Naive thymus-derived CD4-positive, alpha-beta T cell (primary cell): ENCODE results near the gene TMEM203. TPM values are rescaled to one million over a fixed set of nuclear protein-coding genes. Genes with fewer than 3 reads are reported as not detected.

Experiments used
- ATAC-seq: fragments of 150-1000 bp; cut with Tn5 transposase; 2 replicates; pipeline ENCODE4 v1.10.0; 2021; ENCODE audit warnings: mild to moderate bottlenecking, moderate library complexity
- CTCF ChIA-PET: fragments of 350-600 bp; sonication (Branson Sonifier 250); formaldehyde crosslinking; loops from one replicate; lab custom pipeline; 2021; ENCODE audit warnings: antibody characterized with exemption; lab: Charles Lee
- POLR2A ChIA-PET: fragments of 350-600 bp; sonication (Branson Sonifier 250); formaldehyde crosslinking; loops from one replicate; lab custom pipeline; 2021; ENCODE audit warnings: antibody characterized with exemption, inconsistent platforms; lab: Charles Lee
- DNase-seq, 9 donors: peaks; one replicate each; pipeline versions ENCODE4 v3.0.0 to v3.0.0-alpha.2; 2020 to 2022; ENCODE audit warnings: mixed read lengths in 1 of 9
- H3K27ac ChIP-seq: one replicate; pipeline ENCODE4 v1.7.0; 2013; ENCODE audit warnings: mild to moderate bottlenecking, low read depth, low read length, moderate library complexity
- H3K27me3 ChIP-seq, 2 donors: one replicate each; pipeline ENCODE4 v1.7.0; 2013; ENCODE audit warnings: low read length in 2 of 2, mild to moderate bottlenecking in 2 of 2, moderate library complexity in 2 of 2; ENCODE audit not compliant: control insufficient read depth in 2 of 2, insufficient read depth in 2 of 2
- H3K36me3 ChIP-seq, 3 experiments: 1 replicate in 2 of 3; 2 replicates in 1 of 3; pipeline ENCODE4 v1.7.0; 2013; ENCODE audit warnings: low read length in 3 of 3, mild to moderate bottlenecking in 3 of 3, moderate library complexity in 1 of 3; ENCODE audit not compliant: insufficient read depth in 3 of 3, control insufficient read depth in 2 of 3
- H3K4me1 ChIP-seq, 2 donors: one replicate each; pipeline ENCODE4 v1.7.0; 2013; ENCODE audit warnings: low read length in 2 of 2, mild to moderate bottlenecking in 2 of 2, moderate library complexity in 1 of 2; ENCODE audit not compliant: control insufficient read depth in 2 of 2, insufficient read depth in 2 of 2
- H3K4me3 ChIP-seq: 2 replicates; pipeline ENCODE4 v1.7.0; 2013; ENCODE audit warnings: mild to moderate bottlenecking, low read length
- H3K9me3 ChIP-seq, 3 experiments: 1 replicate in 2 of 3; 2 replicates in 1 of 3; pipeline ENCODE4 v1.7.0; 2013; ENCODE audit warnings: low read length in 3 of 3; ENCODE audit not compliant: control insufficient read depth in 2 of 3
- H3K27ac Mint-ChIP-seq, 9 donors: one replicate each; pipeline ENCODE4 v1.8.0; 2020 to 2022; ENCODE audit warnings: mixed read lengths in 9 of 9, mild to moderate bottlenecking in 8 of 9, moderate library complexity in 5 of 9, inconsistent platforms in 2 of 9
- H3K27me3 Mint-ChIP-seq, 5 donors: one replicate each; pipeline ENCODE4 v1.8.0; 2021 to 2022; ENCODE audit warnings: mixed read lengths in 5 of 5, mild to moderate bottlenecking in 1 of 5
- H3K36me3 Mint-ChIP-seq, 5 donors: one replicate each; pipeline ENCODE4 v1.8.0; 2020 to 2022; ENCODE audit warnings: mixed read lengths in 5 of 5, mild to moderate bottlenecking in 3 of 5, inconsistent platforms in 1 of 5
- H3K4me1 Mint-ChIP-seq, 7 donors: one replicate each; pipeline ENCODE4 v1.8.0; 2020 to 2022; ENCODE audit warnings: mixed read lengths in 7 of 7, mild to moderate bottlenecking in 3 of 7, inconsistent platforms in 1 of 7
- H3K4me3 Mint-ChIP-seq, 10 donors: one replicate each; pipeline ENCODE4 v1.8.0; 2020 to 2022; ENCODE audit warnings: mild to moderate bottlenecking in 10 of 10, mixed read lengths in 10 of 10, moderate library complexity in 6 of 10, inconsistent platforms in 2 of 10
- H3K9me3 Mint-ChIP-seq, 11 donors: one replicate each; pipeline ENCODE4 v1.8.0; 2020 to 2022; ENCODE audit warnings: mixed read lengths in 11 of 11, mild to moderate bottlenecking in 4 of 11, inconsistent platforms in 1 of 11, moderate library complexity in 1 of 11
- intact Hi-C, 2 donors: fragments of 100-400 bp; cut with micrococcal nuclease; formaldehyde crosslinking; loops; one replicate each; pipeline ENCODE4 v1.15.1; 2023
- polyA plus RNA-seq, 2 donors: library from polyadenylated mRNA; unstranded; fragments of 300-500 nt; fragmentation: Illumina TruSeq; gene quantifications; one replicate each; pipeline ENCODE4 v1.2.3, GENCODE V29; 2021
- total RNA-seq, 6 experiments: library from RNA in 5 of 6; stranded (reverse) in 5 of 6; gene quantifications; 1 replicate in 5 of 6; 2 replicates in 1 of 6; pipeline ENCODE4 v1.2.3 and lab custom pipeline; 2021 to 2026

The TMEM203 gene
- total and polyA plus RNA-seq, 7 experiments from 2014 or later = 22.6 to 172 (median 38.1) TPM

- Mint-ChIP-seq H3K4me3 (peak overlapping the region in 2 of 10 donors; percentile 38 to 60), H3K27ac (no peak overlapping the region), H3K27me3 (peaks cover 28 to 60% (median 34%) of the 10 kb centered on the region in 5 donors), H3K9me3 (peaks cover 0 to 2% (median 0%) of the 10 kb centered on the region in 11 donors), H3K4me1 (peaks cover under 1 to 15% (median 10%) of the 10 kb centered on the region in 7 donors), H3K36me3 (no peaks in the 10 kb centered on the region)
- no peak overlapping the region for H3K27ac ChIP-seq
- no peaks in the 10 kb centered on the region for H3K4me1 ChIP-seq
- H3K27me3 ChIP-seq = peaks cover 4 to 21% of the 10 kb centered on the region in 2 donors
- no peak for DNase-seq
- H3K36me3 ChIP-seq = no peaks in the 10 kb centered on the region
- POLR2A ChIA-PET = interaction anchor here (1.0 kb wide), 1 partner anchor 61 kb away, joined by 3 read pairs; no protein-coding TSS in a partner anchor
- intact Hi-C loops = no loop called here
- H3K9me3 ChIP-seq = no peaks in the 10 kb centered on the region
- CTCF ChIA-PET = no interaction called here
- ATAC-seq = peak; percentile 53
- H3K4me3 ChIP-seq = no peak overlapping the region
Measured at GRCh38 chr9:137162505-137163364, 42.7 kb downstream of the TMEM203 start.

GRCh38 chr9:137161558-137162486 is 43.6 kb downstream of the TMEM203 start:
- peak overlapping the region in 1 of 10 donors; percentile 3 for H3K4me3 Mint-ChIP-seq
- intact Hi-C loops = no loop called here
- no peak overlapping the region for H3K27ac Mint-ChIP-seq
- Histone ChIP-seq H3K9me3 (no peaks in the 10 kb centered on the region), H3K27me3 (peaks cover 8 to 28% of the 10 kb centered on the region in 2 donors), H3K4me1 (peaks cover 0 to 9% of the 10 kb centered on the region in 2 donors), H3K4me3 (no peak overlapping the region), H3K27ac (no peak overlapping the region), H3K36me3 (no peaks in the 10 kb centered on the region)
- POLR2A ChIA-PET = no interaction called here
- DNase-seq (no peak), ATAC-seq (no peak)
- H3K36me3 Mint-ChIP-seq = no peaks in the 10 kb centered on the region
- peaks cover 0 to 3% (median 0%) of the 10 kb centered on the region in 11 donors for H3K9me3 Mint-ChIP-seq
- peaks cover 32 to 59% (median 38%) of the 10 kb centered on the region in 5 donors for H3K27me3 Mint-ChIP-seq
- CTCF ChIA-PET = no interaction called here
- peaks cover 5 to 19% (median 10%) of the 10 kb centered on the region in 7 donors for H3K4me1 Mint-ChIP-seq

DNA sequence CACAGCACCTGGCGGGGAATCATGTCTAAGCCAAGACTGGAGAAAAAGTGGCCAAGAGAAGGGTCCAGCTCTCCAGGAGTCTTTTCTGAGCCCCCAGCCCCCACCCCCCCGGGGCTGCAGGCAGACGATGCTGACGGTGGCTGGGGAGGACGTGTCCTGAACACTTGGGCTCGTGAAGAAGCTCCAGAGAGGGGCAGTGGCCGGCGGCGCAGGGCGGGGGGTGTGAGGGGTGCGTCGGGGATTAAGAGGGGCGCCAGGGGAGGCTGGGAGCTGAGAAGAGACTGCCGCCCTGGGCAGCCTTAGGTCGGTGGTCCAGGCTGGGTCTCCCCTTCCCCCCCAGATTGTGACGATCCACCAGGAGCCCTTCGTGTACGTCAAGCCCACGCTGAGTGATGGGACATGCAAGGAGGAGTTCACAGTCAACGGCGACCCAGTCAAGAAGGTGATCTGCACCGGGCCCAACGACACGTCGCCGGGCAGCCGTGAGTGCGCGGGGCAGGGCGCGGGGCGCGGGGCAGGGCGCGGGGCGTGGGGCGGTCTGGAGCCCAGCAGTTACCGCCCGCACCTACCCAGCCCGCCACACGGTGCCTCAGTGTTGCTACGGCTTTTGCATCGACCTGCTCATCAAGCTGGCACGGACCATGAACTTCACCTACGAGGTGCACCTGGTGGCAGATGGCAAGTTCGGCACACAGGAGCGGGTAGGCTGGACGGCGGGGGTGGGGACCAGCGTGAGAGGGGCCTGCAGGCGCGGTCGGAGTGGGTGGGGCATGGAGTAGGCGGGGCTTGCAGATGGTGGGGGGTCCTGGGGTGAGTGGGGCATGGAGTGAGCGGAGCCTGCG is 44.5 kb downstream of the TMEM203 start:
- H3K9me3 Mint-ChIP-seq = peaks cover 0 to 3% (median 0%) of the 10 kb centered on the region in 11 donors
- intact Hi-C loops = no loop called here
- Histone ChIP-seq H3K4me3 (no peak overlapping the region), H3K27me3 (peaks cover 4 to 32% of the 10 kb centered on the region in 2 donors), H3K9me3 (no peaks in the 10 kb centered on the region), H3K4me1 (peaks cover 0 to 16% of the 10 kb centered on the region in 2 donors), H3K27ac (no peak overlapping the region), H3K36me3 (no peaks in the 10 kb centered on the region)
- POLR2A ChIA-PET = no interaction called here
- H3K4me3 Mint-ChIP-seq = no peak overlapping the region
- H3K27me3 Mint-ChIP-seq = peaks cover 30 to 55% (median 35%) of the 10 kb centered on the region in 5 donors
- ATAC-seq (no peak), DNase-seq (no peak)
- no peak overlapping the region for H3K27ac Mint-ChIP-seq
- H3K36me3 Mint-ChIP-seq = no peaks in the 10 kb centered on the region
- H3K4me1 Mint-ChIP-seq = peaks cover 5 to 19% (median 13%) of the 10 kb centered on the region in 7 donors
- CTCF ChIA-PET = no interaction called here

DNA sequence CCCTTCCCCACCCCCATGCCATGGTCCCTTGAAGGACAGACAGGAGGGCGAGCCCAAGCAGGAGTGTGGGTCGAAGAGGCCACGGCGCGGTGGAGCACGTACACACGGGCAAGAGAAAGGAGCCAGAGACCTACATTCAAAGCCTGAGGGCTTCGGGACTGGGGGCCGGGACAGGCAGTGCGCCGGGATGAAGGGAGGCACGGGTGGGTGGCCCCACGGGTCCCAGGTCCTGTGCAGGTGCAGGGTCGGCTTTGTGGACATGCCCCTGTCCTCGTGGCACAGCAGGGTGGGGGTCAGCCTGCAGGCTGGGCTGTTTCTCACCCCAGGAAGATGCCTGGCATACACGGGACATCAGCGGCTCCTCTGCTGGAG is 45.4 kb downstream of the TMEM203 start:
- Mint-ChIP-seq H3K9me3 (peaks cover 0 to 3% (median 0%) of the 10 kb centered on the region in 11 donors), H3K4me3 (no peak overlapping the region), H3K4me1 (peaks cover 5 to 19% (median 13%) of the 10 kb centered on the region in 7 donors), H3K36me3 (no peaks in the 10 kb centered on the region), H3K27me3 (peaks cover 35 to 51% (median 41%) of the 10 kb centered on the region in 5 donors), H3K27ac (peak overlapping the region in 1 of 9 donors; percentile 10)
- no peak for ATAC-seq
- DNase-seq = no peak
- Histone ChIP-seq H3K27ac (no peak overlapping the region), H3K4me1 (peaks cover 0 to 16% of the 10 kb centered on the region in 2 donors), H3K9me3 (no peaks in the 10 kb centered on the region), H3K4me3 (no peak overlapping the region), H3K36me3 (no peaks in the 10 kb centered on the region), H3K27me3 (peaks cover 4 to 28% of the 10 kb centered on the region in 2 donors)
- intact Hi-C loops = no loop called here
- POLR2A ChIA-PET = no interaction called here
- CTCF ChIA-PET = no interaction called here

- Mint-ChIP-seq H3K27me3 (peaks cover 36 to 51% (median 42%) of the 10 kb centered on the region in 5 donors), H3K4me3 (no peak overlapping the region), H3K27ac (peak overlapping the region in 1 of 9 donors; percentile 10), H3K4me1 (peaks cover 5 to 19% (median 15%) of the 10 kb centered on the region in 7 donors), H3K9me3 (peaks cover 0 to 3% (median 0%) of the 10 kb centered on the region in 11 donors), H3K36me3 (no peaks in the 10 kb centered on the region)
- intact Hi-C loops = no loop called here
- DNase-seq (no peak), ATAC-seq (no peak)
- no peak overlapping the region for H3K4me3 ChIP-seq
- no peaks in the 10 kb centered on the region for H3K36me3 ChIP-seq
- ChIA-PET CTCF (no interaction called here), POLR2A (no interaction called here)
- peaks cover 0 to 16% of the 10 kb centered on the region in 2 donors for H3K4me1 ChIP-seq
- no peaks in the 10 kb centered on the region for H3K9me3 ChIP-seq
- peaks cover 4 to 28% of the 10 kb centered on the region in 2 donors for H3K27me3 ChIP-seq
- no peak overlapping the region for H3K27ac ChIP-seq
Measured at GRCh38 chr9:137159105-137160053, 46.1 kb downstream of the TMEM203 start.
